Mucosa of rectum (tissue), 2 donors: ENCODE data around the gene P2RX5.

Experiments used
- H3K27ac ChIP-seq, 2 donors: one replicate each; pipeline ENCODE4 v1.7.0; 2013; ENCODE audit warnings: inconsistent platforms in 2 of 2, low read depth in 2 of 2, low read length in 2 of 2
- H3K27me3 ChIP-seq, 2 donors: one replicate each; pipeline ENCODE4 v1.7.0; 2013; ENCODE audit warnings: low read length in 2 of 2; ENCODE audit not compliant: control insufficient read depth in 2 of 2, insufficient read depth in 2 of 2
- H3K36me3 ChIP-seq, 2 donors: one replicate each; pipeline ENCODE4 v1.7.0; 2013; ENCODE audit warnings: low read length in 2 of 2; ENCODE audit not compliant: control insufficient read depth in 2 of 2, insufficient read depth in 2 of 2
- H3K4me1 ChIP-seq, 2 donors: one replicate each; pipeline ENCODE4 v1.7.0; 2013; ENCODE audit warnings: low read length in 2 of 2, mild to moderate bottlenecking in 1 of 2; ENCODE audit not compliant: control insufficient read depth in 2 of 2, insufficient read depth in 2 of 2
- H3K4me3 ChIP-seq, 2 donors: one replicate each; pipeline ENCODE4 v1.7.0; 2013; ENCODE audit warnings: low read length in 2 of 2
- H3K9ac ChIP-seq, 2 donors: one replicate each; pipeline ENCODE4 v1.7.0; 2013; ENCODE audit warnings: low read length in 2 of 2, low read depth in 1 of 2, mild to moderate bottlenecking in 1 of 2
- H3K9me3 ChIP-seq, 2 donors: one replicate each; pipeline ENCODE4 v1.7.0; 2013; ENCODE audit warnings: low read length in 2 of 2; ENCODE audit not compliant: control insufficient read depth in 2 of 2
- donor health status: healthy.
- donor health status: Normal muscosa, but diverticular disease.

Gene P2RX5

GRCh38 chr17:3695129-3695722 is 729 bp downstream of the P2RX5 start:
- H3K27ac ChIP-seq = peak overlapping the region in 1 of 2 donors; percentile 32
- H3K27me3 ChIP-seq = peaks cover 9 to 18% of the 10 kb centered on the region in 2 donors
- H3K36me3 ChIP-seq = no peaks in the 10 kb centered on the region
- peaks cover 0 to 2% of the 10 kb centered on the region in 2 donors for H3K4me1 ChIP-seq
- H3K4me3 ChIP-seq = peak overlapping the region; percentile 51 to 72
- peak overlapping the region in 1 of 2 donors; percentile 5 for H3K9ac ChIP-seq
- no peaks in the 10 kb centered on the region for H3K9me3 ChIP-seq

- Histone ChIP-seq H3K27me3 (peaks cover 9 to 18% of the 10 kb centered on the region in 2 donors), H3K9ac (no peak overlapping the region), H3K27ac (no peak overlapping the region), H3K9me3 (no peaks in the 10 kb centered on the region), H3K4me3 (no peak overlapping the region), H3K4me1 (peaks cover 0 to 2% of the 10 kb centered on the region in 2 donors), H3K36me3 (no peaks in the 10 kb centered on the region)
Measured at GRCh38 chr17:3693829-3694231, 2.1 kb downstream of the P2RX5 start.

GRCh38 chr17:3693141-3693540 is 2.8 kb downstream of the P2RX5 start:
- Histone ChIP-seq H3K4me3 (no peak overlapping the region), H3K4me1 (peaks cover 0 to 2% of the 10 kb centered on the region in 2 donors), H3K9ac (no peak overlapping the region), H3K9me3 (no peaks in the 10 kb centered on the region), H3K27ac (no peak overlapping the region), H3K36me3 (no peaks in the 10 kb centered on the region), H3K27me3 (peaks cover 9 to 18% of the 10 kb centered on the region in 2 donors)

GRCh38 chr17:3692346-3692745 is 3.6 kb downstream of the P2RX5 start:
- no peak overlapping the region for H3K4me3 ChIP-seq
- H3K27me3 ChIP-seq = peaks cover 5 to 18% of the 10 kb centered on the region in 2 donors
- no peak overlapping the region for H3K9ac ChIP-seq
- no peak overlapping the region for H3K27ac ChIP-seq
- H3K4me1 ChIP-seq = peaks cover 0 to 2% of the 10 kb centered on the region in 2 donors
- no peaks in the 10 kb centered on the region for H3K9me3 ChIP-seq
- no peaks in the 10 kb centered on the region for H3K36me3 ChIP-seq

- Histone ChIP-seq H3K9me3 (no peaks in the 10 kb centered on the region), H3K4me1 (peaks cover 0 to 2% of the 10 kb centered on the region in 2 donors), H3K9ac (no peak overlapping the region), H3K27me3 (peaks cover 1 to 13% of the 10 kb centered on the region in 2 donors), H3K27ac (no peak overlapping the region), H3K36me3 (no peaks in the 10 kb centered on the region), H3K4me3 (no peak overlapping the region)
Measured at GRCh38 chr17:3691617-3692067, 4.3 kb downstream of the P2RX5 start.

GRCh38 chr17:3690094-3690715 is 5.8 kb downstream of the P2RX5 start:
- H3K9ac ChIP-seq = no peak overlapping the region
- no peaks in the 10 kb centered on the region for H3K9me3 ChIP-seq
- no peak overlapping the region for H3K27ac ChIP-seq
- H3K4me1 ChIP-seq = no peaks in the 10 kb centered on the region
- no peaks in the 10 kb centered on the region for H3K36me3 ChIP-seq
- H3K27me3 ChIP-seq = peaks cover under 1 to 8% of the 10 kb centered on the region in 2 donors
- H3K4me3 ChIP-seq = no peak overlapping the region

GRCh38 chr17:3689262-3690093 is 6.5 kb downstream of the P2RX5 start:
- Histone ChIP-seq H3K4me1 (no peaks in the 10 kb centered on the region), H3K4me3 (no peak overlapping the region), H3K27me3 (peaks cover 1 to 6% of the 10 kb centered on the region in 2 donors), H3K27ac (no peak overlapping the region), H3K36me3 (no peaks in the 10 kb centered on the region), H3K9me3 (no peaks in the 10 kb centered on the region), H3K9ac (no peak overlapping the region)

GRCh38 chr17:3688852-3689261 is 7.1 kb downstream of the P2RX5 start:
- Histone ChIP-seq H3K27ac (no peak overlapping the region), H3K4me1 (no peaks in the 10 kb centered on the region), H3K27me3 (peaks cover 0 to 7% of the 10 kb centered on the region in 2 donors), H3K9me3 (no peaks in the 10 kb centered on the region), H3K9ac (no peak overlapping the region), H3K4me3 (no peak overlapping the region), H3K36me3 (no peaks in the 10 kb centered on the region)

GRCh38 chr17:3688027-3688553 is 7.9 kb downstream of the P2RX5 start:
- H3K27me3 ChIP-seq = peaks cover 0 to 8% of the 10 kb centered on the region in 2 donors
- H3K4me3 ChIP-seq = no peak overlapping the region

GRCh38 chr17:3685174-3685573 is 10.8 kb downstream of the P2RX5 start:
- Histone ChIP-seq H3K4me1 (peaks cover 0 to 3% of the 10 kb centered on the region in 2 donors), H3K27ac (no peak overlapping the region), H3K27me3 (peaks cover 0 to 8% of the 10 kb centered on the region in 2 donors), H3K9ac (no peak overlapping the region), H3K4me3 (no peak overlapping the region), H3K9me3 (no peaks in the 10 kb centered on the region), H3K36me3 (no peaks in the 10 kb centered on the region)

More at GRCh38 chr17:3688027-3688553, 7.9 kb downstream of the P2RX5 start:
- H3K4me1 ChIP-seq = peaks cover 0 to under 1% of the 10 kb centered on the region in 2 donors
- no peak overlapping the region for H3K9ac ChIP-seq
- H3K36me3 ChIP-seq = no peaks in the 10 kb centered on the region
- no peak overlapping the region for H3K27ac ChIP-seq
- H3K9me3 ChIP-seq = no peaks in the 10 kb centered on the region
